D341Med (cell line): ENCODE measurements around the gene ODAD3.
A peak's percentile ranks its signal among the peaks of the same experiment; 100 is the strongest.
"Not testable (repeated sequence)": the region's sequence is repeated elsewhere in the genome, so short reads cannot be mapped to it uniquely, and the experiment has no call there.

Experiments used
- DNase-seq: peaks from one replicate; pipeline ENCODE4 v3.0.0; 2012; ENCODE audit warnings: low spot score

Gene ODAD3

GRCh38 chr19:11405846-11406643 lies 28.9 kb downstream of the ODAD3 start:
- peak; percentile 74 for DNase-seq

- DNase-seq: no peak
These were observed 30.2 kb downstream of the ODAD3 start for GRCh38 chr19:11404588-11405222.

DNA sequence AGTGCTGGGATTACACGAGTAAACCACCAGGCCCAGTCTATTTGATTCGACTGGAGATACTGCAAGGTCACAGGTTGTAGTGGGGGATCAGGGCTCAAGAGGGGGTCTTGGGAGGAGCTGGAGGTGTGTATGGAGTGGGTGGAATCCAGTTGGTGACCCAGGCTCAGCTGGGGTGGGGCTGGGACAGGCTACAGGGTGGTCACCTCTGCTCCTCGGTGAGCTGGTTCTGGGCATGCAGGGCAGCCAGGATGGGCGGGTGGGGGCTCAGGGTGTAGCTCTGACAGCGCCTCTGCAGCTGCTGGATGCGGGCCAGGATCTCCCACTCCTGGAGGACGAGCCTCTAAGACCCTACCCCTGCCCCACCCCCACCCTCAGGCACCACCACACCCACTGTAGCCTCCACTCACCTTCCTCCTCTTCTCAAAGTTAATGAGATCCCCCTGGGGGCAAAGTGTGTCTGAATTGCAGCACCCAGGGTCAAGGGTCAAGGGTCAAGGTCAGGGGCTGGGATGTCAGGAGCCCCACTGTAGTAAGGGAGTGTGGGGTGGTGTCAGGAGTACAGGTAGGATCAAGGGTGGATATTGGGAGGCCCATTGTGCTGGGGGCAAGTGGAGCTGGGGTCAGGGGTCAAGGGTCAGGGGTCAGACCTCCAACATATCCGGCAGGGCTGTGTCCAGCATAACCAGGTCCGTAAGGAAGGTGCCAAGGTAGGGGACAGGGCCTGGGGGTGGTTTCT lies 32.9 kb downstream of the ODAD3 start:
- peak; percentile 33 for DNase-seq

- no peak for DNase-seq
These were observed 34.1 kb downstream of the ODAD3 start for GRCh38 chr19:11400798-11401197.

GRCh38 chr19:11399667-11400066 lies 35.3 kb downstream of the ODAD3 start:
- DNase-seq: no peak

DNA sequence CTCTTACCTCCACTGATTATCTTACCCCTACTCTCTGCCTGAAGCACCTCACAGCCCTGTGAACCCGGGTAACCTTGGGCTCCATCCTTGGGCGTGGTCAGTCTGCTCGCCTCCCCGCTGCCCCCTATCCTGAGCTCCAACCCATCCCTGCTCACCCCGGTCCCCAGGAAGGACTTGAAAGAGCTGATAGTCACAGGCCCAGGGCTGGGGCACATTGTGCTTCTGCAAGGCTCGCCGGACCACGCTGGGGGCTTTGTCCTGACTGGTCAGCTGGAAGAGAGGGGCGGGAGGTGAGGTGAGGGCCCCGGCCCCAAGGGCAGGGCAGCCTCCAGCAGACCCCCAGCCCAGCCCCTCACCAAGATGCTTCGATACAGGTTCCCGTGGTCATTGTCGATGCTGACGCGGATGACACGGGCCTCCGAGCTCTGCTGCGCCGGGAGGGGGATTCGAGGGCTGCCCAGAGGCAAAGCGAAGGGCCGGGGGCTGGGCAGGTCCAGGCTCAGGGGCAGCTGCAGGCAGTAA lies 37.8 kb downstream of the ODAD3 start:
- no peak for DNase-seq

DNA sequence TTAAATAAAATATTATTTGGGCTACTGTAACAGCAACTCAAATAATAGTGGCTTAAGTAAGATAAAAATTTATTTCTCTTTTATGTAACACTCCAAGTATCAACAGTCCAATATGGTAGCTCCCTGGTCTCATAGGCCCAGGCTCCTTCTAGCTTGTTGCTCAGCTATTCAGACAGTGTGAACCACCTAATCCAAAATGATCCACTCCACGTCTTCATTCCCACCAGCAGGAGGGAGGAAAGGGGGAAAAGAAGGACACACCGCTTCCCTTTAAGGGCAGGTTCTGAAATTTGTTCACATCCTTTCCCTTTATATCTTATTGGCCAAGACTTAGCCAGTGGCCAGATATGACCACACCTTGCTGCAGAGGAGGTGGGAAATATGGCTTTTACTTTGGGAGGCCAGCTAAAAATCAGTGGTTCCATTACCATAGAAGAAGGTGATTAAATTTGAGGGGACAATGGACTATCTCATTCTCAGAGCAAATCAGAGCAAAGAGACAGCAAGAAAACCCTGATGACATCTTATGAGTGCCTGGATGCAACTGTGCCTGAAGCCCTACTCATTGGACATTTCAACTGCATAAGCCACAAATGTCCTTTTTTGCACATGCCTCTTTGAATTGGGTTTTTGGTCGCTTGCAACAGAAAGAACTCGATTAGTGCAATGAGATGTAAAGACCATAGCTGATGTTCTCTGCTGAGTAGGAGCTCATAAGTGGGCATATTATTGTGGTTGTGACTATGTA lies 43.8 kb downstream of the ODAD3 start:
- DNase-seq: no peak

DNA sequence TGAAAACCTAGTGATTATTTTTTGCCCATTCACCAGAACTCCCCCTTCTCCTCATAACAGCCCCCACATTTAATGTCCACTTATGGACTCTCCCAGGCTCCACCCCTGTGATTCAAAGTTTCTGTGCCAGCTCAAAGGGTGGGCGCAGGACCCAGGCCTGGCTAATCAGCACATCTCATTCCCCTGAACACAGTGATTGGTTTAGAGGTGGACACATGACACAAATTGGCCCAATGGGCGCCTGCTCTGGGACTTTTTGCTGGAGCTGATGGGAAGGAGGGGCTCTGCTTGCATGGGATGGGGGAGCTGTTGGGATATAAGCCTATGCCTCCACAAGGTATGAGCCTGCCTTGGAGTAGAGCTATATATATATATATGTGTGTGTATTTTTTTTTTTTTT lies 44.6 kb downstream of the ODAD3 start:
- DNase-seq: no peak

DNA sequence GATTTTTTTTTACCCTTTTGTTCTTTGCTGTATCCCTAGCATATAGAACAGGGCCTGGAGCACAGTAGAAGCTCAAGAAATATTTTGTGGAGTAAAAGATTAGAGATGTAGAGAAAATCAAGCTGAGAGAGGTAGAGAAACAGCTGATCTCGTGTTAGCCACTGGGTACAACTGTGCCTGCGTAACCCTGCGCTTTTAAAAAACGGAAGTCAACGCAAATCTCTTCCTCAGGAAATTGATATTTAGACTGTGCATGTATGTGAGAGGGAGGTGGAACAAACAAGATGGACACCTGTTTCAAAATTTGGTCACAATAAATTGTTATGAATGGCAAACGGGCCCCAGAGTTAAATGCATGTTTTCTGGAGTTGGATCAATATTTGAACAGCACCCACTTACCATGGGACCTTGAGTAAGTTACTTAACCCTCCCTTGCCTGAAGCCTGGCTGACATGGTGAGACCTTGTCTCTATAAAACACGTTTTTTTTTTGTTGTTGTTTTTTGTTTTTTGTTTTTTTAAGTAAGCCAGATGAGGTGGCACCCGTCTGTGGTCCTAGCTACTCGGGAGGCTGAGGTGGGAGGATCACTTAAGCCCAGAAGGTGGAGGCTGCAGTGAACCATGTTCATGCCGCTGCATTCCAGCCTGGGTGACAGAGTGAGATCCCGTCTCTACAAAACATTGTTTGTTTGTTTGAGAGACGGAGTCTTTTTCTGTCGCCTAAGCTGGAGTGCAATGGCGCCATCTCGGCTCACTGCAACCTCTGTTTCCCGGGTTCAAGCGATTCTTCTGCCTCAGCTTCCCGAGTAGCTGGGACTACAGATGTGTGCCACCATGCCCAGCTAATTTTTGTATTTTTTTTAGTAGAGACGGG lies 47.5 kb downstream of the ODAD3 start:
- no peak for DNase-seq

- no peak for DNase-seq
These were observed 50.2 kb downstream of the ODAD3 start for GRCh38 chr19:11384778-11385129.

DNA sequence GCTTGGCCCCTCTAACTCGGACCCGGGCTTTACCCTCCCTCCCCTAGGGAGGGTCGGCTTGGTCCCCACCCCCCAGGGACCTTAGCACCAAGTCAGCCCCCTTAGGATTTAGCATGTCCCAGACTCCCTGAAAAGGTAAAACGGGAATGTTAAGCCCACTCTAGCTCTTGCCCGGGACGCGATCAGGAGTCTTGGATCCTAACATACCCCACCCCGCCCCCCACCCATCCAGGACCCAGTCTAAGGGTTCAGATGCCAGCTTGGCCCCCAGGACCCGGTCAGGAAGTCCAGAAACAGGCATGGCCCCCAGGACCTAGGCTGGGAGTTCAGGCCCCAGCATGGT lies 51.2 kb downstream of the ODAD3 start:
- DNase-seq: no peak

DNA sequence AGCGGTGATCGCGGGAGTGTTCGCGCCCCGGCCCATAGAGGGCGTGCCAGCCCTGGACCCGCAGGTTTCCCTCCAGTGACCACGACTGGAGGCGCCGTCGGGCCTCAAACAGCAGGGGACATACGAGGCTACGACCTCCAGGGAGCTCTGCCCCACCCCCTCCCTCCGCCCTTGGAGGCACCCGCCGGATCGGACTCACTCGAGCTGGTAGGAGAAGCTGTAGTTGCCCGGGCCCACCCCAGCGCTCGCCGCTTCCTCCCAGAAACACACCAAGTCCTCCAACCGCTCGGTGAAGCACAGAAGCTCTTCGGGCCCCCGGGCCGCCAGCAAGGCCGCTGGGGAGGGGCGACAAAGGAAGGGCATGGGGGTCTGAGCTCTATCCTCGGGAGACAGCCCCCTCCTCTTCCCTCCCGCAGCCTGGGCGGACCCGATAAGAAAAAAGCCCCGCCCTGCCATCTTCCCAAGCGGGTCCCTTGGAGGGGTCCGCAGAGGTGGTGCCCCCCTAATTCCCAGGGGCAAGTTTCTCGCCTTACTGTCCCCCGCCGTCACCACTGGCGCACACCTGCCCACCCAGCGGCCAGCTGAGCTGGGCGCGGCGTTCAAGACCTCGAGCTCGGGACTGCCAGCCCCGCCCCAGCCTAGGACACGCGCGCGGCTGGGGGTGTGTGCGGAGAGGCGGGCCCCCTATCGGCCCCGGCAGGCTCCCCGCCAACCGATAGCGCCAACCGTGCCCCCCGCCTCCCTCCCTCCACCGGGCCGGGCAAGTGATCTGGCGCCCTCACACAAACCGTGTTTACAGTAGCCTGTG lies 51.8 kb downstream of the ODAD3 start:
- peak; percentile 76 for DNase-seq

DNA sequence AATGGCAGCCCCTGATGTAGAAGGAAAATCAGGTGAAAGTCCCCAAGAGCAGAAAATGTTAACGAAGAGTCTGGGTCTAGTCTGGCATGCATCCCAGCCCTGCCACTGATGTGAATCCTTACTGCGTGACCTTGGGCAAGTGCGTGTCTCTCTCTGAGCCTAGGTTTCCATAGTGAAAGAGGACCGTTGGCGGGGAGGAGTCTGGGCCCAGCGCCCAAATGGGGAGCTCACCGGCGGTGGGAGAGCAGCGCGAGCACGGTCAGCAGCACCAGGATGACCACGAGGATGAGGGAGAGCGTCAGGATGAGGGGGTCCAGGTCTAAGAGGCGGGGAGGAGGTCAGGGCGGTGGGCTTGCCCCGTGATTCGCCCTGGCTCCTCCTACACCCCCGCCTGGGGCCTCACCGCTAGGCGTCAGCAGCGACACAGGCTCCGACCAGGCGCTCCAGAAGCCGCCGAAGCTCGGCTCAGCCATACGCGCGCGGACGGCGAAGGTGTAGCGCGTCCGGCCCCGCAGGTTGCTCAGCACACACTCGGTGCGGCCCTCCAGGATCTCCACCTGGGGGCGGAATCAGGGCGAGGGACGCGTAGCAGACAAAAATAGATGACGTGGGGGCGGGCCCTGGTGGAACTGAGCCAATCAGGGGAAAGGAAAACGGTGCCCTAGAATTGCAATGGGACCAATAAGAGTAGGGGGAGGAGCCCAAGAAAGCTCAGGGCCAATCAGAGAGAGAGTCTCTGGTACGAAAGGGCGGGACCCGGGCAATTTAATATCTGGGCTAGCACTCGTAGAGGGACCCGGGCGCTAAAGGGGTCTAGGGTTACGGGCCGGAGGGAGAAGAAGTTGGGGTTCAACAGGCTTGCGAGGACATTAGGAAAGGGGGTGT lies 54.0 kb downstream of the ODAD3 start:
- peak; percentile 94 for DNase-seq

- DNase-seq: no peak
These were observed 55.0 kb downstream of the ODAD3 start for GRCh38 chr19:11379857-11380350.

DNA sequence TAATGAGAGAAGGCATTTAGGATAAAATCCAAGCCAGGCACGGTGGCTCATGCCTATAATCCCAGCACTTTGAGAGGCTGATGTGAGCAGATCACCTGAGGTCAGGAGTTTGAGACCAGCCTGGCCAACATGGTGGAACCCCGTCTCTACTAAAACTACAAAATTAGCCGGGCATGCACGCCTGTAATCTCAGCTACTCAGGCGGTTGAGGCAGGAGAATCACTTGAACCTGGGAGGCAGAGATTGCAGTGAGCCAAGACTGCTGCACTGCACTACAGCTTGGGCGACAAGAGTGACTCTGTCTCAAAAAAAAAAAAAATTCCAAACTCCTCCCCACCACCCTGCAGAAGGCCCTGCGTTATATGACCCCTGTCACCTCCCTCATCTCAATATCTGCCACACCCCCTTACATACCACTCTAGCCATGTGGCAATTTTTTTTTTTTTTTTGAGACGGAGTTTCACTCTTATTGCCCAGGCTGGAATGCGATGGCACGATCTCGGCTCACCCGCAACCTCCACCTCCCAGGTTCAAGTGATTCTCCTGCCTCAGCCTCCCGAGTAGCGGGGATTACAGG lies 55.6 kb downstream of the ODAD3 start:
- DNase-seq: not testable (repeated sequence)

- DNase-seq: peak; percentile 62
These were observed 56.4 kb downstream of the ODAD3 start for GRCh38 chr19:11378319-11379189.

DNA sequence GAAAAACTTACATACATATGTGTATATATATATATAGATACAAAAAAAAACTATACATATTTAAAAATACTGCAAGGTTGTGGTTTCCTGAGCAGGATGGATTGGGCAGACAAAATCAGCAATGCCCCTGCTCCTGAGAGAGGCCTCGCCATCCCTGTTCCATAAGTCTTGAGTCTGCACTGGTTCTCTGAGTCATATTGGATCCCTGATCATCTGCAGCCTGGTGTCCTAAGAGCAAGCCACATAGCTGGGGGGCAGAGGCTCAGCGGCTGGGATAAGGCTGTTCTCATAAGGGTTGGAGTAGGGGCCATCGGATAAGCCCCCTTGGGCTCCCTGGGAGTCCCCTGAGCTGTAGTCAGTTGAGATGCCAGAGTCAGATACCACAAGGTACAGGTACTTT lies 57.2 kb downstream of the ODAD3 start:
- no peak for DNase-seq

GRCh38 chr19:11377237-11377636 lies 57.7 kb downstream of the ODAD3 start:
- DNase-seq: no peak
